ENCODE measurements around the gene TBC1D1. TPM values are rescaled to one million over a fixed set of nuclear protein-coding genes. Genes with fewer than 3 reads are reported as not detected.

TBC1D1 gene
- total RNA-seq, 1 experiment from 2014 or later, result 49.9 TPM

DNA sequence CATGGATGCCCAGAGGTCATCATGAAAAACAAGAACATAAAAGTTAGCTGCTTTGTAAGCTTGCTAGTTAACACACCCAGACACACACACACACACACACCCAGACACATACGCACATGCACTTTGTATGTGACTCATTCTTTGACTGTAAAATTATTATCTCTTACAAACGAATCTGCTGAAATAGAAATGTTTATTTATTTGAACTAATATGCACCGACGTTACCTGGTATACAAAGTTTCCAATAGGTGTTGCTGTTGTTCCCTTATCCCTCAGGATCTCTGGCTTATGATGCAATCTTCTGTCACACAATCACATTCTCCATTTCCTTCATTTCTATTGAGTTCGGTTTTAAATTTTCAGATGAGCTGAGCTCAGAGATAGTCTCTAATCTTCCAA lies 278.6 kb downstream of the TBC1D1 start:
- no peak for DNase-seq (ENCODE audit: low read depth)

DNA sequence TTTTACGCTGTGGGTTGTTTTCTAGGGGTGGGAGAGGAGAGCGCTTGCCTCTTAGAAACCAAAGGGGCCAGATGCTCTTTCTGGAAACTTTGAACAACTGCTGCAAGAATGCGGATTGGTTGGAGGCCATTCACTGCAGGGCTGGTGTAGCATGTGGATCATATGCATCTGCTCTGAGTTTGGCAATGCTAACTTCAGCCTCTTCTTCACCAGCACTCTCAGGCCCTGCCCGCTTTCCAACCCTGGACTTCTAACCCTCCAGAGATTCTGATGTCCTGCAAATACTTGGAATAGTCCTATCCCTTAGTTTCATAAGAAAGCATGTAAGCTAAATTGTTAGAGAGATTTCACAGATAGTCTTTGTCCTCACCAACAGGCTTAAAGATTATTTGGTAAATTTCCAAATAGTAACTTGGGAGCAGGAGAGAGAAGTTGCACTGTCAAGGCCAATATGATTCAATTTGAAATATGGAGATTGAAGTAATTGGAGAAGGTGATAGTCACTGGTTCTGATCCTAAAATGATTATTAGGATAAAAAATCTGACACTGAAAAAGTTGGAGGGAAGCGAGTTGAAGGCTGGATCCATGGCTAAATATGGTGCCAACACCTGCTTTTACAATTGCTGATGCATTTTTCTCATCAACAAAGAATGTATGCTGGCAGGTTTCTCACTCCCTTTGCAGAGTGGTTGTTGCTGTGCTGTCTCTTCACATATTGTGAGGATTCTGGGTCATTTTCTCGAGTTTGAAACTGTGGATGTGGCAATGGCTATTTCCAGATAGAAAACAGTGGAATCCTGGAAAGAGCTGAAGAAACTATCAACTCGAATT lies 279.7 kb downstream of the TBC1D1 start:
- no peak for DNase-seq (ENCODE audit: low read depth)

DNA sequence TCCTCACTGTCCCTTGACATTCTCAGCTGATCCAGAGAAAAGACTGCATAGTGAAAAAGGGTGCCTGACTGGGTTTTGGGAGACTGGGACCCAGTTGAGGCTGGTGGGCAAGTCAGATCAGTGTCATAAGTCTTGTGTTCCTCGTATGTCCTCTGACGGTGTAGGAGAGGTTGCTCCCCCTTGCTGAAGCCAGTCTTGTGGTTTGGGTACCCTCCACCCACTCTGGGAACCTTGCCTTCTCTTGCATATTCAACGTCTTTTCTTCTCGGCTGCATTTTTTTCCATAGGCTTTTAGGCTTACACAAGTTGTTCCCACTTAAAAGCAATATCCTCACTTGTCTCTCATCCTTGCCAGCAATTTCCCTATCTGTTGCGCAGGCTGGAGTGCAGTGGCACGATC lies 281.2 kb downstream of the TBC1D1 start:
- no peak for DNase-seq (ENCODE audit: low read depth)

DNA sequence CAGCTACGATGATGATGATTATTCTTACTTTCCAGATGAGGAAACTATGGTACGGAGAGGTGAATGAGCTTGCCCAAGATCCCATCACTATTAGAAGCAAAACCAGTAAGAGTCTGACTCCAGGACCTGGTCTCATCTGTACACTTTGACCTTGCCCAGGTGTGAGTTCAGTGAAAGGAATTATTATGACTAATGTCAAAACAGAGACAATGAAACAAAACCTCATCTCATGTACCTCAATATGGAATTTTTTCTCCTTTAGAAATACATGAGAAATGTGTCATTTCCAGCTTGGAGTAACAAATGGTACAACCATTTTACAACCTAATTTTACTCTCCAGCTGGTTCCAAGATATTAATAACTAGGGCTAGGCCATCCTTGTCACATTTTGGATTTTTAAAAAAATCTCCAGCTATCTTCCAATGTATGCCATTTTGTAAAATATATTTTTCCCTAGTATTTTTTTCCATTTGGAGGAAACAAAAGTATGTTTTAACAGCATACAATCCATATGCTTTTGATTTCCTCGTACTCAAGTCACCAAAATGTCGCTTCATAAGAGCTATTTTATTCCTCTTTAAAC lies 283.1 kb downstream of the TBC1D1 start:
- no peak for DNase-seq (ENCODE audit: low read depth)

DNA sequence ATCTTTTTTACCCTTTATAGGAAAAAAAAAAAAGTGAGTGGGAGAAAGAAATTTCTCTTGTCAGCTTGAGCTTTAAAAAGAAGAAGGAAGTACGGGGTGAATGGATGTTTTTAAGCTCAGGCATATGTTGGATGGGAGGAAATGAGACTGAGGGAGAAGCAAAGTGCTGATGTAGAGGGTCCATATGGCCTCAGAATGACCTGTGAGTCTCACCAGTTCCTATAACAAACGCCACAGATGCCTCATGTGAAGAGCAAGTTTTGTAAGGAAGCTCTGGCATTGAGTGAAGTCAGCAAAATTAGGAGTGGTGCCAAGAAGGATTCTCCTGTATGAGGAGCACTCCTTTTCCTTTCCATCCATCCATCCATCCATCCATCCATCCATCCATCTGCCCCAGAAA lies 283.9 kb downstream of the TBC1D1 start:
- no peak for DNase-seq (ENCODE audit: low read depth)

DNA sequence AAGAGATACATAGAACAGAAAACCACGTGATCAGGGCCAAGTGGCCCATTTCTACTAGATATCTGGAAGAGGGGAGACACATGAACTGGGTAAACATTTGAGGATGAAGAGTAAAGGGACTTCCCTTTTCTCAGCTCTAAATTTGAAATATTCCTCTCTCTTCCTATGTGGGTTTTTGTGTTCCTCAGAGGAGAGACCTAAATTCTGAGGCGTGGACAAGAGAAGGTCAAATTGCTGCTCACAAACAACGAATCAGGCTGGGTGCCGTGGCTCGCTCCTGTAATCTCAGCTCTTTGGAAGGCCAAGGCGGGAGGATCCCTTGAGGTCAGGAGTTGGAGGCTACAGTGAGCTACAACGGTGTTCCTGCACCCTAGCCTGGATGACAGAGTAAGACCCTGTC lies 285.3 kb downstream of the TBC1D1 start:
- DNase-seq (ENCODE audit: low read depth), result no peak

DNA sequence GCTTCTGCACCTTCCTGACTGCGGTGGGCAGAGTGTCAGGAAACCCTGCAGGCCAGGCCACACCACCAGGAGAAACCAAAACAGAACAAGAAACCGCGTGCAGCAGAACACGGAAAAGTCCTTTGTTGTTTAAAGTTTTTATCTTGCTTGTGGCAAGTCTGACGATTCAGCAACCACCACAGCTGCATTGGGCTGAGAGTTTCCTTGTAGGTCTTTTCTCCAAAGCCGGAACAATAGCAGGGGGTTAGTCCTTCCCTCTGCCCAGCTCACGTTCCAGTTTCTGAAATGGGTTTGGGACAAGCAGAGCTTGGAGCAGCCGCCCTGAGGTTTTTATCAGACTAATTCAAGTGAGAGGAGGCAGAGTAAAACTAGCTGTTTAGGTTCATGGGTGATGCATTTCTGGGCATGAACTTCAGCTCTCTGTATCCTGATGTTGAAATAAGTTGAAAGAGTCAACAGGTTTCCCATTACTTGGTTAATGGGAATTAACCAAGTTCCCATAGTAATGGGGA lies 286.2 kb downstream of the TBC1D1 start:
- DNase-seq (ENCODE audit: low read depth), result no peak

DNA sequence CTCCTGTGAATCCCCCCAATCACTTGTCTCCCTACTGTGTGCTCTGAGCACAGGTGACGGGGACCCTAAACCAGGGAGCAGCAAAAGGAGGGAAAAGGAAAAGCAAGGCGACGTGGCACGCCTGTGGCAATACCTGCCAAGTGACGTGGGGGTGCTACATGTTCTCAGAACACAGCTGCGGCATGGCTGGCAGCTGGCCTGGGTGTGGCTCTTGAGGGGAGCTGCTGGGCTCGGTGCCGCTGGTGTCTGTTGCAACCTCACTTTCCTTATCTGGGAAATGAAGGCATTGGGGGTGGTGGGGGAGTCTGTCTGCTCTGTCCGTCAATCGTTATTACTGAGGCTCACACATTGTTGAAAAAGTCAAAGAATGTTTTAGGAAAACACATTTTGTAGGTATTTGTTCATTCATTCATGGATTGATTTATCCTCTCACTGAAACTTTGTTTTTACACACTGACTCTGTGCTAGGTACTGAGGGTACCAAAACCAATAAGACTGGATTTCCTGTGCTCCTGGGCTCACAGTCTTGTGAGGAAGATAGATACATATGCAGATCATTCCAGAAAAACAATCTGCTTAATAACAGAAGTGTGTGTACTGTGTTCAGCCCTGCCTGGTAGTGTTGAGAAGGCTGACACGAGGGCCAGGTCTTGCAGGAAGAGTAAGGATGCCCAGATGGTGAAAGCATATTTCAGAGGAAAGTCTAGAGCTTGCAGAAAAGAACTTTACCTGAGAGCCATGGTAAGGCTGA lies 286.9 kb downstream of the TBC1D1 start:
- no peak for DNase-seq (ENCODE audit: low read depth)

DNA sequence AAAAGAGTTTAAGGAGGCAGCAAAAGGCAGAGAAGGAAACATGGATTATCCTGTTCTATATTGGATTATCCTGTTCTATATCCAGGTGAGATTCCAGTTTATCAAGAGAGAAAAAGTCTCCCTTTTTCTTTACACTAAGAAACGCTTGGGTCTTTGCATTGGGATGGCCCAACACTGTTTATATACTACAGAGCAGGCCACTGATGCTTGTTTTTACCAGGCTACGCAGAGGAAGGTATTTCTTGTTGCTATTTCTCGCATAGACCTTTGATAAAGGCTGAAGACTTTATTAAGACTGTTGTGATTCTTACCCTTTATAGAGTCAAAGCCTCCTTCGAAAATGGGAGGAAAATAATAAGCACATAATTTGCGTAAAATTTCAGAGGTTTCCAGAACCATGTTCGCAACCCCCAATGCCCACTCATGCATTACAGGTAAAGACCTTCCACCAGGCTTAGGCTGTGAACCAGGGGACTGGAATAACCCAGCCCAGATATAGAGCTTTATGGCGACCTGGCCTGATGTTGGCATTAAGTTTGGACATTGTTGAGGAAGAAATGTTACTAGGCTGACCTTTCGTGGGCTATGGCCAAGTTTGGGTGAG lies 287.6 kb downstream of the TBC1D1 start:
- no peak for DNase-seq (ENCODE audit: low read depth)

DNA sequence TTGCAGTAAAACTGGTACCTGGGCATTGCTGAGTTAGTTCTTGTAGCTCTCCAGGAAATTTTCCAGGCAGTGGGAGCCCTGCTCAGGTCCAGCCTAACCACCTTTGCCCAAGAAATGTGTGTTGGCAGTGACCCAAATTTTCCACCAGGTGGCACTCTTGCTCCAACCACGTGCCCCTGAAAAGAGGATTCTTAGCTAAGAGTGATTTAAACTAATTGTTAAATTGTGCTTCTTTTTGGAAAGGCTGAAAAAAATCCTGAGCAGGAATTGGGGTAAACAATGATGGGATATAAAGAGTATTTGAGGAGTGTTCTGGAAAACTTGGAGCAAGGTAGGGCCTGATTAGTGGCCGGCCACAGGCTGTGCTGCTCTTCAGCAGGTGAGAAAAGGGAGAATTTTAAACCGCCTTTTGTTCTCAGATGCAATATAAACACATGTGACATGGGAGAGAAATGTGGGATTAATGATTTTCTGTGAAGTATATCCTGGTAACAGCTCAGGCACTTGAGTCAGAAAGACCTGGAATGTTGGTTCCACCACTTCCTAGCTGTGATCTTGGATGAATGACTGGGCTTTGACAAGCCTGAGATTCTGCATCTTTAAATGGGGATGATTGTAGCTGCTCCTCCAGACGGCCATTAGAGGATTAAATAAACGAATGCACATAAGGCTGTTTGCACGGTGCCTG lies 288.9 kb downstream of the TBC1D1 start:
- DNase-seq (ENCODE audit: low read depth), result peak; percentile 67

DNA sequence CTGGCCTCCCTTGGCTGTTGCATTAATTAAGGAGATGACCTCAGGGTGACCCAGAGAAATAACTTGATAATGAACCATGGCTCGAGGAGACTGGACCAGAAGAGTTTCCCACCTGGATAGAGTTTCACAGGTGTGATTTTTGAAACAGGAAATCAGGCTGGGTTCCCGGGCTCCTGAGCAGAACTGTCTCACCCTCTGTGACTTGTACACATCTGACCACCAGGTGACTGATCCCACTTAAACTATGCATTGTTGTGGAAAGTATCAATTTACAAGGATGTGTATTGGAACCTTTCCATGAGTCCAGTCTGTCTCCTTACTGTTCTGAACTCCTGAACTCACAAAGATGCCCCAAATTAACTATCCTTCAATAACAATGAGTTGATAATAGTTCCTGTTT lies 289.6 kb downstream of the TBC1D1 start:
- DNase-seq (ENCODE audit: low read depth), result no peak

DNA sequence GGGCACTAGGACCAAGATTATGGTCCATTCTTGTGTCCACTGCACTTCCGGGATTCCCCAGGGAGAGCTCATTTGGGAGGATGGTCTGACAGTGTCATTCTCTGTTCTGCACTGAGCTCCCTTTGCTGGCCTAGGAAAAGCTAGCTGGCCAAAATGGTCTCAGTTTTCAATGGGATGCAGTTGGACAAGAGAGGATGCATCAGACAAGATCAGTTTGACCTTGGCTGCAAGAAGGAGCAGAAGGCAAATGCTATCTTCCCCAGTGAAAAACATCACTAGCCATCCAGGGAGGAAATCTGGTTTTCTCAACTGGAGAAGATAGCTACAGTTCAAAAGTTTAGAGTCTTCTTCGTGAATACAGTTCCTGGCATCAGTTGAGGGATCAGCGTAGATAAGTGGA lies 290.4 kb downstream of the TBC1D1 start:
- DNase-seq (ENCODE audit: low read depth), result no peak

DNA sequence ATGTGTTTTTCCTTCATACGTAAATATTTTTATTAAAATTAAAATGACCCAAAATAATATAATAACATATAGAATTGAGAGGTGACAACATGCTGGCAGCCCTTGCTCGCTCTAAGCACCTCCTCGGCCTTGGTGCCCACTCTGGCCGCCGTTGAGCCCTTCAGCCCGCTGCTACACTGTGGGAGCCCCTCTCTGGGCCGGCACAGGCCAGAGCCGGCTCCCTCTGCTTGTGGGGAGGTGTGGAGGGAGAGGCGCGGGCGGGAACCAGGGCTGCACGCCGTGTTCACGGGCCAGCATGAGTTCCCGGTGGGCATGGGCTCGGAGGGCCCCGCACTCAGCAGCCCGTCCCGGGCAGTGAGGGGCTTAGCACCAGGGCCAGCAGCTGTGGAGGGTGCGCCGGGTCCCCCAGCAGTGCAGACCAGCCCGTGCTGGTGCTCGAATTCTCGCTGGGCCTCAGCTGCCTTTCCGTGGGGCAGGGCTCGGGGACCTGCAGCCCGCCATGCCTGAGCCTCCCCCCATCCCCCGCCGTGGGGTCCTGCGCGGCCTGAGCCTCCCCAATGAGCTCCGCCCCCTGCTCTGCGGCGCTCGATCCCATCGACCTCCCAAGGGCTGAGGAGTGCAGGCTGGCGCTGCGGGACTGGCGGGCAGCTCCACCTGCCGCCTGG lies 291.6 kb downstream of the TBC1D1 start:
- DNase-seq (ENCODE audit: low read depth), result no peak

DNA sequence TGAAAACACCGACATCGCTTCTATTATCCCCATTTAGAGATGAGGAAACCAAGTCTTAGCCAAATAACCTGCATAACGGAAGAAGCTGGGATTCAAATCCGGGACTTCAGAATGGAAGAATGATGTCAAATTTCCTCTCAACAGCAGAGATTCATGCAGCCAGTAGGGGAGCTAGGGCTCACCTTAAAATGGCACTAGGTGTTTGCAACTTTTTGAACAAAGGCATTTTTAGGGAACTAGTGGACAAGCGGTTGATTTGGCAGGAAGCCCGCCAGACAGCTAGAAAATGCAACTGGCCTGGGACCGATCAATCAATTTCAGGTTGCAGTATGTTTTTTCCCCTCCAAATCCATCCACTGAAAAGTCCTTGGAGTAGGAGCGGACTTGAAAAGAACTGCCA lies 293.5 kb downstream of the TBC1D1 start:
- DNase-seq (ENCODE audit: low read depth), result no peak

DNA sequence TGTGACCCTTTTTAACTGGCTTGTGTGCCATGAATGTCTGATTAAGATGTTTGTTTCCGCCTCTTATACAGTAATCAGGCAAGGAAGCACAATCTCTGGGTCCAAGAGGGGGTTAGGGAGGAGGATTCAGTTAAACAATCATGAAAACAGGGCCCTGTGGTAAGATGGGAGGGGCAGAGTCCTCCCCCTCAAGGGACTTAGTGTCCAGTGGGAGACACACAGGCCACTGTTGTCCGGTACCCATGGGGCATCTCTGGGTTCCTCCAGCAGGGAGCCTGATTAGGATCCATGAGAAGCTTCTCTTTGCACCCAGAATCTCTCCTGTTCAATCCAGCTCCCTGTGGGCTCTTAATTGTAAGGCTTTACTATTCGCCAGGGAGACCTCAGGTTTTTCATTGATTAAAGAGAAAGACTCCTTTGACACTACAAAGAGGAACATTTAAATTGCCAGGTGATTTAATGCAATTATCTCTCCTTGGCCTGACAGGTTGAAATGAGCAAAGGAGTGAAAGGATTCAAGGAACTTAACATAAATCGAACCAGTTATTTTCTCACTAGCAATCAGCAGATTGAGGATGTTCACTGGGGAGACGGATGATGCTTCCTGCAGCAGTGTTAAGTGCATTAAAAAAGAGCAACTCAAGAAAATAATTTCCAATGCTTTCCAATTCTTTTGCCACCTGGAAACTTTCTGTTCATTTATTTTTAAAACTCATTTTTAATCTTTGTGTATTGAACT lies 294.7 kb downstream of the TBC1D1 start:
- DNase-seq (ENCODE audit: low read depth), result no peak

DNA sequence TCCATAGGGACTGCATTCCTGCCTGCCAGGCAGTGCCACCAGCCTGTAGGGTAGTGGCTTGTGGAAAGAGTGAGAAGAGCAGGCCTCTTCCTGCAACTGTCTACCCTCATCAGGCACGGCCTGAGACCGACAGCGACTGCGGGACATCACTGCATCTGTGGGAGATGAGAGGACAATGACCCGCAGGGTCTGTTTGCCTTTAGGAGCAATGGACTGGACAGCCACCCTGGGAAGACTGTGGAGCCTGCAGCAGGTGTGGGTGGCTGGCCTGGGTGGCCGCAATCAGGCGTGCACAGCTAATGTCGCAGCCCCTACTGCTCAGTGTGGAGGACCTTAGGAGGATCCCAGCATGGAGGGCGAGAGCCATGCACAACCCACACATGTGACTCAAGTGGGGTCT lies 297.3 kb downstream of the TBC1D1 start:
- no peak for DNase-seq (ENCODE audit: low read depth)

DNA sequence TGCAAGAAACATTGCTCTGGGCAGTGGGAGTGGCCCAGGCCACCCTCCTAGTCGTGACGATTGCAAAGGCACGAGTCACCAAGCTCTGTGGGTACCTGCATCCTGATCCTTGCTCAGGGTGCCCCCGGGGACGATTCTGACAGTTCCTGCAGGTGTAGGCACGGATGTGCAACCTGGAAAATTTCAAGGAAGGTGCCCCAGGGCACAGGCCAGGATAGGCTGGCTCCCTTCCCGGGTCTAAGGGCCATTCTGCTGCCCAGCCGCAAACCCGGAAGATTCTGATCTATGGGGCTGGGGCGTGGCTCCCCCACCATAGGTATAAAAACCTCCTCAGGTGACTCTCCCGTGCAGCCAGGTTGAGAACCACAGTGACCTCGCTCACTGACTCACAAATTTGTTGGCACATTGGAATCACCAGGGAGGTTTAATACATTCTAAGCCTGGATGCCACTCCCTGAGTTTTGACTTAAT lies 297.8 kb downstream of the TBC1D1 start:
- peak; percentile 36 for DNase-seq (ENCODE audit: low read depth)
